ENCODE results near the gene CACNA2D3. TPM values are rescaled to one million over a fixed set of nuclear protein-coding genes. Genes with fewer than 3 reads are reported as not detected.
"Not testable (repeated sequence)": the region's sequence is repeated elsewhere in the genome, so short reads cannot be mapped to it uniquely, and the experiment has no call there.

The CACNA2D3 gene
- total RNA-seq, 1 donor from 2014 or later: 7.0 TPM

- ATAC-seq: no peak
Measured at GRCh38 chr3:54577313-54577712, 455.0 kb downstream of the CACNA2D3 start.

- no peak for ATAC-seq
Measured at GRCh38 chr3:54578417-54578816, 456.1 kb downstream of the CACNA2D3 start.

GRCh38 chr3:54580453-54580852 is 458.1 kb downstream of the CACNA2D3 start:
- no peak for ATAC-seq

- no peak for ATAC-seq
Measured at GRCh38 chr3:54582424-54582823, 460.1 kb downstream of the CACNA2D3 start.

GRCh38 chr3:54591157-54591556 is 468.8 kb downstream of the CACNA2D3 start:
- no peak for ATAC-seq

- ATAC-seq: no peak
Measured at GRCh38 chr3:54593653-54594052, 471.3 kb downstream of the CACNA2D3 start.

- ATAC-seq: no peak
Measured at GRCh38 chr3:54596087-54596486, 473.7 kb downstream of the CACNA2D3 start.

GRCh38 chr3:54599716-54600115 is 477.4 kb downstream of the CACNA2D3 start:
- no peak for ATAC-seq

- no peak for ATAC-seq
Measured at GRCh38 chr3:54600441-54601204, 478.3 kb downstream of the CACNA2D3 start.

GRCh38 chr3:54604495-54604894 is 482.1 kb downstream of the CACNA2D3 start:
- no peak for ATAC-seq

- no peak for ATAC-seq
Measured at GRCh38 chr3:54608041-54608440, 485.7 kb downstream of the CACNA2D3 start.

- ATAC-seq: no peak
Measured at GRCh38 chr3:54619053-54619452, 496.7 kb downstream of the CACNA2D3 start.

- no peak for ATAC-seq
Measured at GRCh38 chr3:54619531-54619930, 497.2 kb downstream of the CACNA2D3 start.

GRCh38 chr3:54621184-54621583 is 498.8 kb downstream of the CACNA2D3 start:
- ATAC-seq: no peak

- no peak for ATAC-seq
Measured at GRCh38 chr3:54622678-54623077, 500.3 kb downstream of the CACNA2D3 start.

- ATAC-seq: peak; percentile 77
Measured at GRCh38 chr3:54625805-54626787, 503.7 kb downstream of the CACNA2D3 start.

- peak; percentile 80 for ATAC-seq
Measured at GRCh38 chr3:54628888-54629441, 506.6 kb downstream of the CACNA2D3 start.

GRCh38 chr3:54630101-54630623 is 507.8 kb downstream of the CACNA2D3 start:
- ATAC-seq: no peak

GRCh38 chr3:54631001-54631400 is 508.6 kb downstream of the CACNA2D3 start:
- ATAC-seq: not testable (repeated sequence)

GRCh38 chr3:54631516-54632325 is 509.4 kb downstream of the CACNA2D3 start:
- ATAC-seq: no peak

- no peak for ATAC-seq
Measured at GRCh38 chr3:54632326-54632665, 509.9 kb downstream of the CACNA2D3 start.

- no peak for ATAC-seq
Measured at GRCh38 chr3:54632834-54633233, 510.5 kb downstream of the CACNA2D3 start.
